Fibroblast of lung (primary cell): ENCODE results near the gene DNAH14.

Experiments used
- EZH2 ChIP-seq: IDR thresholded peaks from 2 replicates; pipeline ENCODE4 v1.5.1; 2012; ENCODE audit warnings: low read length, control low read depth, mild to moderate bottlenecking; ENCODE audit errors: missing control alignments
- TF ChIP-seq, protein P1 (sequence below), 2 donors: IDR thresholded peaks in 1 of 2; conservative IDR thresholded peaks in 1 of 2; 1 replicate in 1 of 2; 2 replicates in 1 of 2; pipeline ENCODE4 v1.5.1; 2011 to 2012; ENCODE audit warnings: low read length in 2 of 2, control low read depth in 1 of 2, inconsistent platforms in 1 of 2, low read depth in 1 of 2, mild to moderate bottlenecking in 1 of 2

DNA sequence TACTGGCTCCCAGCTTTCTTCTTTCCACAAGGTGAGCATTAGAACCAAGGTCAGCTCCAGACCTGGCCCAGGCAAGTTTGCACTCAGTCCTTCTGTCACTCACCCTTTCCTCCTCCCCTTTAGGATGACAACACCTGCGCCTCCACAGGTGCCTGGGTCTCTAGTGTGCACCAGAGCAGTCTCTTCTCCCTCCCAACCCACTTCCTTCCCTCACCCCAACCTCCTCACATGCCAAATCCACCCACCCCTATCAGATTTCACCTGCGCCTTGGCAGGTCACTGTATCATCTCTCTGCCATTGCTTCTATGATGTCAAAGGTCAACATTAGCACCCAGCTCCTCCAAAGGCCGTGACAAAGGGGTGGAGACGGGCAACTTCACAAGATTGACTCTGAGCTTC, 460.4 kb downstream of the DNAH14 start:
- TF ChIP-seq, protein P1, sequence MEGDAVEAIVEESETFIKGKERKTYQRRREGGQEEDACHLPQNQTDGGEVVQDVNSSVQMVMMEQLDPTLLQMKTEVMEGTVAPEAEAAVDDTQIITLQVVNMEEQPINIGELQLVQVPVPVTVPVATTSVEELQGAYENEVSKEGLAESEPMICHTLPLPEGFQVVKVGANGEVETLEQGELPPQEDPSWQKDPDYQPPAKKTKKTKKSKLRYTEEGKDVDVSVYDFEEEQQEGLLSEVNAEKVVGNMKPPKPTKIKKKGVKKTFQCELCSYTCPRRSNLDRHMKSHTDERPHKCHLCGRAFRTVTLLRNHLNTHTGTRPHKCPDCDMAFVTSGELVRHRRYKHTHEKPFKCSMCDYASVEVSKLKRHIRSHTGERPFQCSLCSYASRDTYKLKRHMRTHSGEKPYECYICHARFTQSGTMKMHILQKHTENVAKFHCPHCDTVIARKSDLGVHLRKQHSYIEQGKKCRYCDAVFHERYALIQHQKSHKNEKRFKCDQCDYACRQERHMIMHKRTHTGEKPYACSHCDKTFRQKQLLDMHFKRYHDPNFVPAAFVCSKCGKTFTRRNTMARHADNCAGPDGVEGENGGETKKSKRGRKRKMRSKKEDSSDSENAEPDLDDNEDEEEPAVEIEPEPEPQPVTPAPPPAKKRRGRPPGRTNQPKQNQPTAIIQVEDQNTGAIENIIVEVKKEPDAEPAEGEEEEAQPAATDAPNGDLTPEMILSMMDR (conservative IDR thresholded peaks at IDR 0.05 in 1 of 2, IDR thresholded peaks at IDR 0.05 in 1 of 2; ENCODE audit: low read depth in 1 of 2, low read length in 2 of 2) = no peak
- no peak for TF ChIP-seq EZH2
